ENCODE results near the gene NOL12. TPM values are rescaled to one million over a fixed set of nuclear protein-coding genes. Genes with fewer than 3 reads are reported as not detected.

The NOL12 gene
- total and polyA plus RNA-seq, 2 experiments from 2014 or later = 34.2 to 38.3 TPM

DNA sequence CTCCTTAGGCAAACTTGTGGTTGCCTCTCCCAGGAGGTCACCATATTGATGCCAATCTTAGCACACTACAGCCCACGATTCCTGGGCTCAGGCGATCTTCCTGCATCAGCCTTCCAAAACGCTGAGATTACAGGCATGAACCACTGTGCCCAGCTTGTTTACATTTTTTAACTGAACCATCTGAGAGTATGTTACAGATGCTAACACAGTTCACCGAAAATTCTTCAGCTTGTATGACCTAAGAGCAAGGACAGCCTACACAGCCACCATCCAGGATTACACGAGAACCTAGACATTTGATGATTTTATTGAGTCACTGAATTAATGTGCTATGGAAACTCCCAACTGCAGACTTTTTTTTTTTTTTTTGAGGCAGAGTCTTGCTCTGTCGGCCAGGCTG, 16.6 kb upstream of the NOL12 start:
- TF ChIP-seq, protein P1, sequence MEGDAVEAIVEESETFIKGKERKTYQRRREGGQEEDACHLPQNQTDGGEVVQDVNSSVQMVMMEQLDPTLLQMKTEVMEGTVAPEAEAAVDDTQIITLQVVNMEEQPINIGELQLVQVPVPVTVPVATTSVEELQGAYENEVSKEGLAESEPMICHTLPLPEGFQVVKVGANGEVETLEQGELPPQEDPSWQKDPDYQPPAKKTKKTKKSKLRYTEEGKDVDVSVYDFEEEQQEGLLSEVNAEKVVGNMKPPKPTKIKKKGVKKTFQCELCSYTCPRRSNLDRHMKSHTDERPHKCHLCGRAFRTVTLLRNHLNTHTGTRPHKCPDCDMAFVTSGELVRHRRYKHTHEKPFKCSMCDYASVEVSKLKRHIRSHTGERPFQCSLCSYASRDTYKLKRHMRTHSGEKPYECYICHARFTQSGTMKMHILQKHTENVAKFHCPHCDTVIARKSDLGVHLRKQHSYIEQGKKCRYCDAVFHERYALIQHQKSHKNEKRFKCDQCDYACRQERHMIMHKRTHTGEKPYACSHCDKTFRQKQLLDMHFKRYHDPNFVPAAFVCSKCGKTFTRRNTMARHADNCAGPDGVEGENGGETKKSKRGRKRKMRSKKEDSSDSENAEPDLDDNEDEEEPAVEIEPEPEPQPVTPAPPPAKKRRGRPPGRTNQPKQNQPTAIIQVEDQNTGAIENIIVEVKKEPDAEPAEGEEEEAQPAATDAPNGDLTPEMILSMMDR (IDR thresholded peaks at IDR 0.05; ENCODE audit: low read depth, low read length) = no peak
- no peak for DNase-seq (ENCODE audit: low read depth in 1 of 2, low spot score in 1 of 2)
- no peak overlapping the region for H3K27ac ChIP-seq

DNA sequence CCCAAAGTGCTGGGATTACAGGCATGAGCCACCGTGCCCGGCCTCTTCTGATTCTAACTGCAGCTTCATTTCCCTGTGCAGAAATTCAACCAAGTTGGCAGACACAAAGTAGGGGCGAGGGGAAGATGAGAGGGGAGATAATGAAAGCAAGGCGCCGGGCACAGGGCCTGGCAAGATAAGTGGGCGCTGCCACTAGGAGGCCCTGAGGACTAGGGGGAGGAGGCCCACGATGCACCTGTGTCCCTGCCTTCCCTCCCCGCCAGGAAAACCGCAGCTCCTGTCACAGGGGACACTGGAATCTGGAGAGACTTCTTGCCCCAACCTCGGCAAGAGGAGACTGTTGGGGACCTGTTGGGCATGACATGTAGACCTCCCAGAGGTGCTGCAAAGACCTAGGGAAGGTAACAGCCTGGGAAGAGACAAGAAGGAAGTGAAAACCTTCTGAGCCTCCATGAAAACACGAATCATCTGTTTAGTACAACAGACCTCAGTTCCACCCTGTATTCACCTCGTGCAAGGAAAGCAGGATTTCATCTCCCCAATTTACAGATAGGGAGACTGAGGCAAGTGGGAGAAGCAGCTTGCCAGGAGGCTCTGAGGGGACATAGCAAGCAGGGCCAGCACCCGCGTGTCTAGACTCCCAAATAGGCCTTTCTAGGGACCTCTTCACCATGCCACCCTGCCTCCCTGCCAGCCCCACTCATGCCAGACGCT, 13.8 kb upstream of the NOL12 start:
- Histone ChIP-seq H3K4me1 (ENCODE audit: low read depth) (peaks cover 7% of the 10 kb centered on the region), H3K9me3 (ENCODE audit: low read depth) (no peaks in the 10 kb centered on the region), H3K36me3 (no peaks in the 10 kb centered on the region), H3K27ac (no peak overlapping the region), H3K27me3 (no peaks in the 10 kb centered on the region), H3K4me3 (no peak overlapping the region)
- DNase-seq (ENCODE audit: low read depth in 1 of 2, low spot score in 1 of 2) = no peak
- TF ChIP-seq, protein P1 (IDR thresholded peaks at IDR 0.05; ENCODE audit: low read depth, low read length) = no peak

More for the DNA sequence above, 16.6 kb upstream of the NOL12 start:
- no peak overlapping the region for H3K4me3 ChIP-seq
- H3K27me3 ChIP-seq = no peaks in the 10 kb centered on the region
- H3K9me3 ChIP-seq (ENCODE audit: low read depth) = no peaks in the 10 kb centered on the region
- H3K36me3 ChIP-seq = peaks cover 3% of the 10 kb centered on the region
- peaks cover 4% of the 10 kb centered on the region for H3K4me1 ChIP-seq (ENCODE audit: low read depth)

DNA sequence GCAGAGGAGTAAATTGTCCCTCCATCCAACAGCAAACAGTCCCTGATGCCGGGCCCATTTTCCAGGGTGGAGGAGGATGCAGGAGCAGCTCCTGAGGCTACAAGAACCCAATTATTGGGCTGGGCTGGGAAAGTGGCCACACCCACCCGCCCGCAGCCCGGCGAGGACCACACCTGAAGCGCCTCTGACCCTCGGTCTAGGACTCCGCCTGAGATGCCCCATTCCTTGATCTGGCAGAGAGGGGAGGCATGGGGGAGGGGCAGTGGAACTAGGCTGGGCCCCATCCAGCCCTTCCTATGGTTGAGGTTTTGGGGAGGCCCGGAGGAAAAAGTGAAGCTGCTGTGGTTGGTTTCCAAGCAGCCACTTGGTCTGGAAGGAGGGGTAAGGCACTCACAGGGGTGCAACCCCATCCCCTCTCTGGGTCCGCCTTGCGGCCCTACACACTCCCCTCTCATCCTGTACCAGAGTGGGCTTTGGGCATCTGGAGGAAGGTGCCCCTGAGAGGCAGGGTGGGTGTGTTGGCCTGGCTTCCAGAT, 13.2 kb upstream of the NOL12 start:
- Histone ChIP-seq H3K4me1 (ENCODE audit: low read depth) (peaks cover 3% of the 10 kb centered on the region), H3K27me3 (no peaks in the 10 kb centered on the region), H3K4me3 (no peak overlapping the region), H3K36me3 (no peaks in the 10 kb centered on the region), H3K27ac (no peak overlapping the region), H3K9me3 (ENCODE audit: low read depth) (no peaks in the 10 kb centered on the region)
- DNase-seq (ENCODE audit: low read depth in 1 of 2, low spot score in 1 of 2) = no peak
- TF ChIP-seq, protein P1 (IDR thresholded peaks at IDR 0.05; ENCODE audit: low read depth, low read length) = no peak

DNA sequence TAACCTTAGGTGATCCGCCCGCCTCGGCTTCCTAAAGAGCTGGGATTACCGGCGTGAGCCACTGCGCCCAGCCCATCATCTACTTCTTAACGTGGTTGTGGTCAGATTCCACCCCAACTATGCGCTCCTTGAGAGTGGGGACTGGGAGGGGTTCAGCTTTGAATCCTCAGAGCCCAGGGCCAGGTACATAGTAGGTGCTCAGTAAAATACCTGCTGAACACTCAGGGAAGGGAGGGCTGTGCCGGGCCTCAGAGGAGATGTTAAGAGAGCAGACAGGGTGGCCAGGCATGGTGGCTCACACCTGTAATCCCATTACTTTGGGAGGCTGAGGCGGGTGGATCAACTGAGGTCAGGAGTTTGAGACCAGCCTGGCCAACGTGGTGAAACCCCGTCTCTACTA, 11.9 kb upstream of the NOL12 start:
- H3K27me3 ChIP-seq = no peaks in the 10 kb centered on the region
- H3K9me3 ChIP-seq (ENCODE audit: low read depth) = no peaks in the 10 kb centered on the region
- no peaks in the 10 kb centered on the region for H3K36me3 ChIP-seq
- no peak overlapping the region for H3K27ac ChIP-seq
- H3K4me1 ChIP-seq (ENCODE audit: low read depth) = peaks cover 3% of the 10 kb centered on the region
- no peak overlapping the region for H3K4me3 ChIP-seq
- DNase-seq (ENCODE audit: low read depth in 1 of 2, low spot score in 1 of 2) = no peak
- TF ChIP-seq, protein P1 (IDR thresholded peaks at IDR 0.05; ENCODE audit: low read depth, low read length) = no peak

DNA sequence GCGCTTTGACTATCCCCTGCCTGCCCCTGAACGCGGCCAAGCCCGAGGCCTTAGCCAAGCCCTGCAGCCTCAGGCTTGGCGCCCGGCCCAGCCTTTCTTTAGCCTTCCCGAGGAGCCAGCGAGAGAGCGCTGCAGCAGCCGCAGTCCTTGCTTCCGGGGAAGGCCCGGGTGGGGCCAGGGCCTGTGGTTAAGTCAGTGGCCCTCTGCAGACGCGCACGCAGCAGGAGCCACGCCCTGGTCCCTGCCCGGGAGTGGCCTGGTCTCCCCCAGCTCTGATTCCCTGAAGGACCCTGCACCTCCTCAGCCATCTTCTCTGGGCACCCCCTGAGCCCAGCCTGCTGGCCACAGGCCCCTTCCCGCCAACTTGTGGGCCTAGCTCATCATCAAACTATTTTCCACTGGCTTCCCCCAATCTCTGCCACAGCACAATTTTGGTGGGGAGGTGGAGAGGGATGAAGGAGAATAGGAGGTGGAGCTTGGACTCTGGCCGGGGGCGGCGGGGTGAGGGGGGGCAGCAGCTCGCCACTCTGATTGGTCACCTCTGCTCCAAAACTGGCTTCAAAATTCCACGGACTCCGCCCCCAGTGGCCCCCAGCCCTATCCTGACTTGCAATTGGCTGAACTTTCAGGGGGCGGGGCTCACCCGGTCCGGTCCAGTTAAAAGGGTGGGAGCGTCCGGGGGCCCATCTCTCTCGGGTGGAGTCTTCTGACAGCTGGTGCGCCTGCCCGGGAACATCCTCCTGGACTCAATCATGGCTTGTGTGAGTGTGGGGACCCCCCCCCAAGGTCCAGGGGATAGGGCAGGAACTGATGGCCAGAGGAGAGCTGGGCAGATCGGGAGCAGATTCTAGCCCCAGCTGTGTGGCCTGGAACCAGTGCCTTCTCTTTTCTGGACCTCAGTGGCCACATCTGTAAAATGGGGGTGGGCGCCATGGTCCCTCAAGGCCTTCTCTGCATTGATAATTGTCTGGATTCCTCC, 10.9 kb upstream of the NOL12 start, which contains the start of gene LGALS1:
TSS of gene LGALS1 (plus strand) at position 686 of the 979 bp plus-strand sequence. CDS start at position 753, 67 bp downstream.
- peaks cover 3% of the 10 kb centered on the region for H3K4me1 ChIP-seq (ENCODE audit: low read depth)
- no peaks in the 10 kb centered on the region for H3K9me3 ChIP-seq (ENCODE audit: low read depth)
- TF ChIP-seq, protein P1 (IDR thresholded peaks at IDR 0.05; ENCODE audit: low read depth, low read length) = peak; percentile 14
- DNase-seq (ENCODE audit: low read depth in 1 of 2, low spot score in 1 of 2) = peak; percentile 35 to 98
- H3K36me3 ChIP-seq = no peaks in the 10 kb centered on the region
- H3K4me3 ChIP-seq = no peak within 1 kb of the TSS
- H3K27ac ChIP-seq = no peak within 1 kb of the TSS
- no peaks in the 10 kb centered on the region for H3K27me3 ChIP-seq
